Liver (tissue), 3 donors: ENCODE results near the gene ENOX1.

Source experiments
- FOXA1 ChIP-seq: IDR thresholded peaks from 2 replicates; pipeline ENCODE4 v1.6.1; 2016; ENCODE audit warnings: antibody characterized with exemption
- RXRA ChIP-seq, 2 donors: IDR thresholded peaks; 2 replicates each; pipeline ENCODE4 v1.6.1; 2017 to 2018; ENCODE audit warnings: antibody characterized with exemption in 2 of 2, mild to moderate bottlenecking in 1 of 2
- SP1 ChIP-seq: IDR thresholded peaks from 2 replicates; pipeline ENCODE4 v1.6.1; 2018; ENCODE audit warnings: antibody characterized with exemption, mild to moderate bottlenecking
- TAF1 ChIP-seq: conservative IDR thresholded peaks from 2 replicates; pipeline ENCODE4 v1.6.1; 2016; ENCODE audit warnings: antibody characterized with exemption, mild to moderate bottlenecking
- YY1 ChIP-seq: IDR thresholded peaks from 2 replicates; pipeline ENCODE4 v1.6.1; 2016; ENCODE audit warnings: antibody characterized with exemption, mild to moderate bottlenecking
- TF ChIP-seq, protein P1 (sequence below): fragments of 150-350 bp; IDR thresholded peaks from 2 replicates; pipeline ENCODE4 v1.5.1; 2017; ENCODE audit warnings: improper control_type of control experiment, low read depth, low read length; ENCODE audit not compliant: missing input control
- TF ChIP-seq, protein P2 (sequence below): IDR thresholded peaks from 2 replicates; pipeline ENCODE4 v1.6.1; 2016; ENCODE audit warnings: antibody characterized with exemption
- TF ChIP-seq, protein P3 (sequence below): IDR thresholded peaks from 2 replicates; pipeline ENCODE4 v1.6.1; 2016; ENCODE audit warnings: antibody characterized with exemption
- donor health status: healthy.
- donor health status: healthy.

DNA sequence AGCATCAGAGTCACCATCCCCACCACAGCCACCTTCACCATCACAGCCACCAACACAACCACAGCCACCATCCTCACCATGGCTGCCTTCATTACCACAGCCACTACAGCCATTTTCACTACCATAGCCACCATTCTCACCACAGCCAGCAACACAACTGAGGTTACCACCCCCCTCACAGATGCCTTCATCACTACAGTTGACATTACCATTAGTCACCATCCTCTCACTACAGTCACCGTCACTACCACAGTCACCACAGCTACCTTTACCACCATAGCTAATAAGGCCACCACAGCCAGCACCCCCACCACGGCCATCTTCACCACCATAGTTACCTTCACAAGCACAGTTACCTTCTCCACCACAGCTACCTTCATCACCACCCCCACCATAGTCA, 493.8 kb downstream of the ENOX1 start:
- TF ChIP-seq TAF1 (no peak), SP1 (no peak), RXRA (IDR thresholded peaks at IDR 0.05) (no peak), YY1 (no peak), FOXA1 (no peak)
- TF ChIP-seq, protein P1, sequence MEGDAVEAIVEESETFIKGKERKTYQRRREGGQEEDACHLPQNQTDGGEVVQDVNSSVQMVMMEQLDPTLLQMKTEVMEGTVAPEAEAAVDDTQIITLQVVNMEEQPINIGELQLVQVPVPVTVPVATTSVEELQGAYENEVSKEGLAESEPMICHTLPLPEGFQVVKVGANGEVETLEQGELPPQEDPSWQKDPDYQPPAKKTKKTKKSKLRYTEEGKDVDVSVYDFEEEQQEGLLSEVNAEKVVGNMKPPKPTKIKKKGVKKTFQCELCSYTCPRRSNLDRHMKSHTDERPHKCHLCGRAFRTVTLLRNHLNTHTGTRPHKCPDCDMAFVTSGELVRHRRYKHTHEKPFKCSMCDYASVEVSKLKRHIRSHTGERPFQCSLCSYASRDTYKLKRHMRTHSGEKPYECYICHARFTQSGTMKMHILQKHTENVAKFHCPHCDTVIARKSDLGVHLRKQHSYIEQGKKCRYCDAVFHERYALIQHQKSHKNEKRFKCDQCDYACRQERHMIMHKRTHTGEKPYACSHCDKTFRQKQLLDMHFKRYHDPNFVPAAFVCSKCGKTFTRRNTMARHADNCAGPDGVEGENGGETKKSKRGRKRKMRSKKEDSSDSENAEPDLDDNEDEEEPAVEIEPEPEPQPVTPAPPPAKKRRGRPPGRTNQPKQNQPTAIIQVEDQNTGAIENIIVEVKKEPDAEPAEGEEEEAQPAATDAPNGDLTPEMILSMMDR: no peak
- TF ChIP-seq, protein P2, sequence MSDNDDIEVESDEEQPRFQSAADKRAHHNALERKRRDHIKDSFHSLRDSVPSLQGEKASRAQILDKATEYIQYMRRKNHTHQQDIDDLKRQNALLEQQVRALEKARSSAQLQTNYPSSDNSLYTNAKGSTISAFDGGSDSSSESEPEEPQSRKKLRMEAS: no peak
- TF ChIP-seq, protein P3, sequence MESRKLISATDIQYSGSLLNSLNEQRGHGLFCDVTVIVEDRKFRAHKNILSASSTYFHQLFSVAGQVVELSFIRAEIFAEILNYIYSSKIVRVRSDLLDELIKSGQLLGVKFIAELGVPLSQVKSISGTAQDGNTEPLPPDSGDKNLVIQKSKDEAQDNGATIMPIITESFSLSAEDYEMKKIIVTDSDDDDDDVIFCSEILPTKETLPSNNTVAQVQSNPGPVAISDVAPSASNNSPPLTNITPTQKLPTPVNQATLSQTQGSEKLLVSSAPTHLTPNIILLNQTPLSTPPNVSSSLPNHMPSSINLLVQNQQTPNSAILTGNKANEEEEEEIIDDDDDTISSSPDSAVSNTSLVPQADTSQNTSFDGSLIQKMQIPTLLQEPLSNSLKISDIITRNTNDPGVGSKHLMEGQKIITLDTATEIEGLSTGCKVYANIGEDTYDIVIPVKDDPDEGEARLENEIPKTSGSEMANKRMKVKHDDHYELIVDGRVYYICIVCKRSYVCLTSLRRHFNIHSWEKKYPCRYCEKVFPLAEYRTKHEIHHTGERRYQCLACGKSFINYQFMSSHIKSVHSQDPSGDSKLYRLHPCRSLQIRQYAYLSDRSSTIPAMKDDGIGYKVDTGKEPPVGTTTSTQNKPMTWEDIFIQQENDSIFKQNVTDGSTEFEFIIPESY: no peak
